DOHH2 (cell line): ENCODE data around the gene TXLNG.

Source experiments
- EZH2phosphoT487 ChIP-seq: fragments of 200-600 bp; sonication (generic); IDR thresholded peaks from 2 replicates; pipeline ENCODE4 v1.6.1; 2017; ENCODE audit warnings: borderline replicate concordance, mild to moderate bottlenecking, antibody characterized with exemption, low read length, moderate library complexity, mixed read lengths
- TF ChIP-seq, protein P1 (sequence below): fragments of 200-600 bp; sonication (generic); IDR thresholded peaks from one replicate; pipeline ENCODE4 v1.5.1; 2014; ENCODE audit warnings: antibody characterized with exemption, mild to moderate bottlenecking, low read depth, low read length; ENCODE audit not compliant: poor library complexity, severe bottlenecking

DNA sequence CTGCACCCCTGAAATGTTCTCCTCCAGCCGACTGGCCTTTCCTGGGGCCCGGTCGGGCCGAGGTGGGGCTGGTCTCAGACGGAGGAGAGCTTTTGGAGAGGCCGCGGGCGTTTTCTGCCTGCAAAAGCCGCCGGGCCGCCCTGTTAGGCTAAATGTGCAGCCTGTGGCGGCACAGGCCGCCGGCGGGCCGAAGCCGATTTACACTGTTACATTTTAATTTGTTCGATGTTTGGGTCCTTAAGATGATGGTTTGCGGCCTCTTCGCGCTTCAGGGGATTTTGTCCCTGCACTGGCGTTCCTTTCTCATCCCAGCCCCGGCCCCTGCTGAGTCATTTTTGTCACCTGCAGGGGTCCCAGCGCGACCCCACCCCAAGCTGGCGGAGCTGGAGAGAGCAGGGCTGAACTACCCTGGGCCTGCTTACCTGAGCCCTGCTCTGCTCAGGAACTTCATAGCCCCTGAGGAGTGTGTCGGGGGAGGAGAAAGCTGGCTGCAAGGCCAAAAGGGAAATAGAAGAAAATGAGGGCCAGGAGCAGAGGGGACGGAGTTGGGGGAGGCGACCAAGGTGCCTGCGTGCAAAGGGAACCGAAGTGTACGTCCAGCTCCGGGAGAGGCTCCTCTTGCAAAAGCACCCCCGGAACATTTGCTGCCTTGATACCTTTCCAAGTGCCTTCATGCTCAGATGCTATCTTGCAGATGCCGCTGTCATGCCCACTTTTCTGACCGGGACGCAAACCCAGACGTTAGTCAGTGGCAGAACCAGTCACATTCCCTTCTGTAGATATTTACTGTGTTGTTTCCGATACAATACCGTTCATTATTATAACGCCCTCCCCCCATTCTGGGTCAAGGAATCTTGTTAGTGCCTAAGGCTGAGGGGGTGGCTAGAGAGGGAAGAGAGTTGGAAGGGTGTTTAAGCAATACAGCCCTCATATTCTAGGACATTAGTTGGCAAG lies 84.9 kb downstream of the TXLNG start:
- TF ChIP-seq, protein P1, sequence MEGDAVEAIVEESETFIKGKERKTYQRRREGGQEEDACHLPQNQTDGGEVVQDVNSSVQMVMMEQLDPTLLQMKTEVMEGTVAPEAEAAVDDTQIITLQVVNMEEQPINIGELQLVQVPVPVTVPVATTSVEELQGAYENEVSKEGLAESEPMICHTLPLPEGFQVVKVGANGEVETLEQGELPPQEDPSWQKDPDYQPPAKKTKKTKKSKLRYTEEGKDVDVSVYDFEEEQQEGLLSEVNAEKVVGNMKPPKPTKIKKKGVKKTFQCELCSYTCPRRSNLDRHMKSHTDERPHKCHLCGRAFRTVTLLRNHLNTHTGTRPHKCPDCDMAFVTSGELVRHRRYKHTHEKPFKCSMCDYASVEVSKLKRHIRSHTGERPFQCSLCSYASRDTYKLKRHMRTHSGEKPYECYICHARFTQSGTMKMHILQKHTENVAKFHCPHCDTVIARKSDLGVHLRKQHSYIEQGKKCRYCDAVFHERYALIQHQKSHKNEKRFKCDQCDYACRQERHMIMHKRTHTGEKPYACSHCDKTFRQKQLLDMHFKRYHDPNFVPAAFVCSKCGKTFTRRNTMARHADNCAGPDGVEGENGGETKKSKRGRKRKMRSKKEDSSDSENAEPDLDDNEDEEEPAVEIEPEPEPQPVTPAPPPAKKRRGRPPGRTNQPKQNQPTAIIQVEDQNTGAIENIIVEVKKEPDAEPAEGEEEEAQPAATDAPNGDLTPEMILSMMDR = no peak
- no peak for TF ChIP-seq EZH2phosphoT487
